Naive thymus-derived CD4-positive, alpha-beta T cell (primary cell): ENCODE data around the gene RAP1B. TPM values are rescaled to one million over a fixed set of nuclear protein-coding genes. Genes with fewer than 3 reads are reported as not detected.

Experiments used
- ATAC-seq: fragments of 150-1000 bp; cut with Tn5 transposase; 2 replicates; pipeline ENCODE4 v1.10.0; 2021; ENCODE audit warnings: mild to moderate bottlenecking, moderate library complexity
- CTCF ChIA-PET: fragments of 350-600 bp; sonication (Branson Sonifier 250); formaldehyde crosslinking; loops from one replicate; lab custom pipeline; 2021; ENCODE audit warnings: antibody characterized with exemption; lab: Charles Lee
- POLR2A ChIA-PET: fragments of 350-600 bp; sonication (Branson Sonifier 250); formaldehyde crosslinking; loops from one replicate; lab custom pipeline; 2021; ENCODE audit warnings: antibody characterized with exemption, inconsistent platforms; lab: Charles Lee
- DNase-seq, 9 donors: peaks; one replicate each; pipeline versions ENCODE4 v3.0.0 to v3.0.0-alpha.2; 2020 to 2022; ENCODE audit warnings: mixed read lengths in 1 of 9
- H3K27ac ChIP-seq: one replicate; pipeline ENCODE4 v1.7.0; 2013; ENCODE audit warnings: mild to moderate bottlenecking, low read depth, low read length, moderate library complexity
- H3K27me3 ChIP-seq, 2 donors: one replicate each; pipeline ENCODE4 v1.7.0; 2013; ENCODE audit warnings: low read length in 2 of 2, mild to moderate bottlenecking in 2 of 2, moderate library complexity in 2 of 2; ENCODE audit not compliant: control insufficient read depth in 2 of 2, insufficient read depth in 2 of 2
- H3K36me3 ChIP-seq, 3 experiments: 1 replicate in 2 of 3; 2 replicates in 1 of 3; pipeline ENCODE4 v1.7.0; 2013; ENCODE audit warnings: low read length in 3 of 3, mild to moderate bottlenecking in 3 of 3, moderate library complexity in 1 of 3; ENCODE audit not compliant: insufficient read depth in 3 of 3, control insufficient read depth in 2 of 3
- H3K4me1 ChIP-seq, 2 donors: one replicate each; pipeline ENCODE4 v1.7.0; 2013; ENCODE audit warnings: low read length in 2 of 2, mild to moderate bottlenecking in 2 of 2, moderate library complexity in 1 of 2; ENCODE audit not compliant: control insufficient read depth in 2 of 2, insufficient read depth in 2 of 2
- H3K4me3 ChIP-seq: 2 replicates; pipeline ENCODE4 v1.7.0; 2013; ENCODE audit warnings: mild to moderate bottlenecking, low read length
- H3K9me3 ChIP-seq, 3 experiments: 1 replicate in 2 of 3; 2 replicates in 1 of 3; pipeline ENCODE4 v1.7.0; 2013; ENCODE audit warnings: low read length in 3 of 3; ENCODE audit not compliant: control insufficient read depth in 2 of 3
- H3K27ac Mint-ChIP-seq, 9 donors: one replicate each; pipeline ENCODE4 v1.8.0; 2020 to 2022; ENCODE audit warnings: mixed read lengths in 9 of 9, mild to moderate bottlenecking in 8 of 9, moderate library complexity in 5 of 9, inconsistent platforms in 2 of 9
- H3K27me3 Mint-ChIP-seq, 5 donors: one replicate each; pipeline ENCODE4 v1.8.0; 2021 to 2022; ENCODE audit warnings: mixed read lengths in 5 of 5, mild to moderate bottlenecking in 1 of 5
- H3K36me3 Mint-ChIP-seq, 5 donors: one replicate each; pipeline ENCODE4 v1.8.0; 2020 to 2022; ENCODE audit warnings: mixed read lengths in 5 of 5, mild to moderate bottlenecking in 3 of 5, inconsistent platforms in 1 of 5
- H3K4me1 Mint-ChIP-seq, 7 donors: one replicate each; pipeline ENCODE4 v1.8.0; 2020 to 2022; ENCODE audit warnings: mixed read lengths in 7 of 7, mild to moderate bottlenecking in 3 of 7, inconsistent platforms in 1 of 7
- H3K4me3 Mint-ChIP-seq, 10 donors: one replicate each; pipeline ENCODE4 v1.8.0; 2020 to 2022; ENCODE audit warnings: mild to moderate bottlenecking in 10 of 10, mixed read lengths in 10 of 10, moderate library complexity in 6 of 10, inconsistent platforms in 2 of 10
- H3K9me3 Mint-ChIP-seq, 11 donors: one replicate each; pipeline ENCODE4 v1.8.0; 2020 to 2022; ENCODE audit warnings: mixed read lengths in 11 of 11, mild to moderate bottlenecking in 4 of 11, inconsistent platforms in 1 of 11, moderate library complexity in 1 of 11
- intact Hi-C, 2 donors: fragments of 100-400 bp; cut with micrococcal nuclease; formaldehyde crosslinking; loops; one replicate each; pipeline ENCODE4 v1.15.1; 2023
- polyA plus RNA-seq, 2 donors: library from polyadenylated mRNA; unstranded; fragments of 300-500 nt; fragmentation: Illumina TruSeq; gene quantifications; one replicate each; pipeline ENCODE4 v1.2.3, GENCODE V29; 2021
- total RNA-seq, 6 experiments: library from RNA in 5 of 6; stranded (reverse) in 5 of 6; gene quantifications; 1 replicate in 5 of 6; 2 replicates in 1 of 6; pipeline ENCODE4 v1.2.3 and lab custom pipeline; 2021 to 2026

RAP1B gene
- total and polyA plus RNA-seq, 7 experiments from 2014 or later = 202 to 596 (median 224) TPM

GRCh38 chr12:68617160-68617926, 6.6 kb downstream of the RAP1B start:
- ATAC-seq = no peak
- peak overlapping the region; percentile 49 for H3K27ac ChIP-seq
- Mint-ChIP-seq H3K27ac (peak overlapping the region in 7 of 9 donors; percentile 28 to 99 (median 67)), H3K4me3 (peak overlapping the region; percentile 32 to 98 (median 73)), H3K27me3 (no peaks in the 10 kb centered on the region), H3K9me3 (no peaks in the 10 kb centered on the region), H3K4me1 (peaks cover 66 to 94% (median 81%) of the 10 kb centered on the region in 7 donors), H3K36me3 (peaks cover 0 to 35% (median 24%) of the 10 kb centered on the region in 5 donors)
- ChIA-PET CTCF (interaction anchor here (0.6 to 2.2 kb wide), 2 partner anchors 25 to 37 kb away, joined by 4 read pairs; no protein-coding TSS in a partner anchor), POLR2A (interaction anchor here (0.6 to 1.3 kb wide), 8 partner anchors 11 to 252 kb away, joined by 3 to 5 read pairs (median 3); no protein-coding TSS in a partner anchor)
- H3K27me3 ChIP-seq = no peaks in the 10 kb centered on the region
- H3K4me3 ChIP-seq = no peak overlapping the region
- H3K9me3 ChIP-seq = no peaks in the 10 kb centered on the region
- no peak for DNase-seq
- intact Hi-C loops = no loop called here
- peaks cover 55 to 65% of the 10 kb centered on the region in 2 donors for H3K4me1 ChIP-seq
- H3K36me3 ChIP-seq = no peaks in the 10 kb centered on the region

DNA sequence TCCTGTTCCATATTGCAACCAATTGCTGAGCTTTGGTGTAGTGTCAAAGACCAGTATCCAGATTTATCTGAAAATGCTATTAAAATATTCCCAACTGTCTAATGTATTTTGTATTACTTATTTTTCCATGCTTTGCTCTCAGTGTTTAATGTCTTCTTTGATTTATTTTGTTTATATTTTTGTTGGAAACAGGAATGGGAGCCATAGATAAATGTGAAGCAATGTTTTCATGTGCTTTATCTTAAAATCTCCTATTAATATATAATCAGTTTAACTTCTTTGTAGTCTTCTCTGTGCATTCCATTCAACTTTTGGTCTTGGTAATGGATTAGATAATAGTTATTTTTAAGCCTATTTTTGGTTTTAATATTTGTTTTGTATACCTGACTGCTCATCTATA, 8.8 kb downstream of the RAP1B start:
- ATAC-seq (no peak), DNase-seq (no peak)
- Histone ChIP-seq H3K27ac (no peak overlapping the region), H3K4me1 (peaks cover 63 to 73% of the 10 kb centered on the region in 2 donors), H3K9me3 (no peaks in the 10 kb centered on the region), H3K36me3 (no peaks in the 10 kb centered on the region), H3K27me3 (no peaks in the 10 kb centered on the region), H3K4me3 (no peak overlapping the region)
- CTCF ChIA-PET = interaction anchor here (0.7 kb wide), 2 partner anchors 25 to 44 kb away, joined by 3 read pairs; no protein-coding TSS in a partner anchor
- Mint-ChIP-seq H3K4me1 (peaks cover 62 to 98% (median 83%) of the 10 kb centered on the region in 7 donors), H3K27me3 (no peaks in the 10 kb centered on the region), H3K27ac (peak overlapping the region in 6 of 9 donors; percentile 44 to 77 (median 64)), H3K36me3 (peaks cover 0 to 30% (median 17%) of the 10 kb centered on the region in 5 donors), H3K4me3 (peak overlapping the region in 9 of 10 donors; percentile 32 to 98 (median 67)), H3K9me3 (no peaks in the 10 kb centered on the region)
- intact Hi-C loops = loop anchor here in 1 of 2 donors (1.0 kb wide), 1 partner anchor 9 kb away; no protein-coding TSS in a partner anchor
- POLR2A ChIA-PET = interaction anchor here (0.6 to 1.2 kb wide), 5 partner anchors 9 to 439 kb away, joined by 3 to 11 read pairs (median 3); partner anchors contain the start of gene RAP1B

GRCh38 chr12:68620519-68621471, 10.1 kb downstream of the RAP1B start:
- Mint-ChIP-seq H3K4me1 (peaks cover 60 to 96% (median 81%) of the 10 kb centered on the region in 7 donors), H3K27me3 (no peaks in the 10 kb centered on the region), H3K4me3 (peak overlapping the region; percentile 0 to 98 (median 69)), H3K36me3 (peaks cover 4 to 33% (median 19%) of the 10 kb centered on the region in 5 donors), H3K9me3 (peaks cover 0 to 2% (median 0%) of the 10 kb centered on the region in 11 donors), H3K27ac (peak overlapping the region; percentile 1 to 89 (median 70))
- Histone ChIP-seq H3K27ac (peak overlapping the region; percentile 25), H3K9me3 (no peaks in the 10 kb centered on the region), H3K4me3 (no peak overlapping the region), H3K4me1 (peaks cover 53 to 69% of the 10 kb centered on the region in 2 donors), H3K27me3 (no peaks in the 10 kb centered on the region), H3K36me3 (peaks cover 0 to 4% (median 0%) of the 10 kb centered on the region in 3 experiments)
- no peak for DNase-seq
- CTCF ChIA-PET = interaction anchor here (0.7 kb wide), 1 partner anchor 42 kb away, joined by 3 read pairs; no protein-coding TSS in a partner anchor
- intact Hi-C loops = loop anchor here in 1 of 2 donors (2.0 kb wide), 1 partner anchor 14 kb away; no protein-coding TSS in a partner anchor
- peak; percentile 33 for ATAC-seq
- POLR2A ChIA-PET = interaction anchor here (0.7 to 3.4 kb wide), 6 partner anchors 8 to 53 kb away, joined by 3 to 18 read pairs (median 4); partner anchors contain the start of gene RAP1B

DNA sequence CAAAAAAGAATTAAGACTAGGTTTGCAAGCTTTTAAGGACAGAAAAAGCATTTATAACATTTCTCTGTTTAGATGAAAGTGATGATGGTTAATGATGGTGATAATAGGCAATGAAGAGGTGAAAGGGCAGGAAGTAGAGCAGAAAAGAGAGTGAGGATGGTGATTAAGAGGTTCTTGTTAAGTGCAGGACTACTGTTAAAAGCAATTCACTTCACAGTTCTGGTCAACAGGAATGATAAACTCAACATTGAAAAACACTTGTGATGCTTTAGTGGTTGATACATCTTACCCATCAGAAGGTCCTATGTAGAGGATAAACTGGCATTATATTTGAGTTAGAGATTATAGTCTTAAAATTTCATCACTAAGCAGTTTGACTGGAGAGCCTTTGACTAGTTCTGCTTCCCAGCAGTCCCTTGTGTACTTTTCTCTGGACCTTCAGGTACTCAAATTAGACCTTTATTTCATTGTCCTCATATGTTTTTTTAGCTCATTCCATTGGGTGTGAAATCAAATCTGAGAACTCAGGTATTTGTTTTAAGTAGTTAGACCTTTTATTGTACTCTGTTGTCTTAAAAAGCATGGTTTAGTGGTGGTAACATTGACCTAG, 10.9 kb downstream of the RAP1B start:
- Mint-ChIP-seq H3K36me3 (peaks cover 6 to 40% (median 26%) of the 10 kb centered on the region in 5 donors), H3K4me1 (peaks cover 66 to 99% (median 88%) of the 10 kb centered on the region in 7 donors), H3K27me3 (no peaks in the 10 kb centered on the region), H3K4me3 (peak overlapping the region; percentile 1 to 98 (median 69)), H3K9me3 (peaks cover 0 to 3% (median 2%) of the 10 kb centered on the region in 11 donors), H3K27ac (peak overlapping the region; percentile 1 to 90 (median 65))
- ATAC-seq (no peak), DNase-seq (no peak)
- Histone ChIP-seq H3K4me1 (peaks cover 49 to 66% of the 10 kb centered on the region in 2 donors), H3K36me3 (peaks cover 0 to 10% (median 0%) of the 10 kb centered on the region in 3 experiments), H3K27me3 (no peaks in the 10 kb centered on the region), H3K4me3 (peak overlapping the region; percentile 1), H3K27ac (peak overlapping the region; percentile 26), H3K9me3 (no peaks in the 10 kb centered on the region)
- ChIA-PET CTCF (interaction anchor here (0.7 kb wide), 1 partner anchor 43 kb away, joined by 3 read pairs; no protein-coding TSS in a partner anchor), POLR2A (interaction anchor here (0.7 to 3.4 kb wide), 4 partner anchors 9 to 44 kb away, joined by 3 to 18 read pairs (median 4); partner anchors contain the start of gene RAP1B)
- intact Hi-C loops = loop anchor here in 1 of 2 donors (1.0 to 2.0 kb wide), 2 partner anchors 7 to 13 kb away; no protein-coding TSS in a partner anchor

GRCh38 chr12:68622250-68622649, 11.6 kb downstream of the RAP1B start:
- DNase-seq = no peak
- peak overlapping the region; percentile 26 for H3K27ac ChIP-seq
- H3K4me3 ChIP-seq = peak overlapping the region; percentile 1
- Mint-ChIP-seq H3K4me3 (peak overlapping the region; percentile 4 to 98 (median 66)), H3K27me3 (no peaks in the 10 kb centered on the region), H3K4me1 (peaks cover 67 to 99% (median 88%) of the 10 kb centered on the region in 7 donors), H3K27ac (peak overlapping the region; percentile 25 to 90 (median 60)), H3K9me3 (peaks cover 0 to 10% (median 4%) of the 10 kb centered on the region in 11 donors), H3K36me3 (peaks cover 13 to 47% (median 32%) of the 10 kb centered on the region in 5 donors)
- H3K4me1 ChIP-seq = peaks cover 46 to 60% of the 10 kb centered on the region in 2 donors
- intact Hi-C loops = loop anchor here in 1 of 2 donors (1.0 kb wide), 1 partner anchor 8 kb away; no protein-coding TSS in a partner anchor
- peak; percentile 31 for ATAC-seq
- H3K27me3 ChIP-seq = no peaks in the 10 kb centered on the region
- H3K36me3 ChIP-seq = peaks cover 0 to 16% (median 0%) of the 10 kb centered on the region in 3 experiments
- H3K9me3 ChIP-seq = peaks cover 0 to under 1% (median 0%) of the 10 kb centered on the region in 3 experiments
- ChIA-PET POLR2A (interaction anchor here (0.5 to 3.4 kb wide), 6 partner anchors 9 to 63 kb away, joined by 3 to 18 read pairs (median 4); no protein-coding TSS in a partner anchor), CTCF (no interaction called here)
